HG02623 (cell line): ENCODE results near the gene CHMP4B.

Source experiments
- ATAC-seq: cut with Tn5 transposase; IDR thresholded peaks from one replicate; pipeline ENCODE4 v1.9.1; 2021; ENCODE audit warnings: moderate library complexity; ENCODE audit not compliant: unreplicated experiment

The CHMP4B gene, protein sequence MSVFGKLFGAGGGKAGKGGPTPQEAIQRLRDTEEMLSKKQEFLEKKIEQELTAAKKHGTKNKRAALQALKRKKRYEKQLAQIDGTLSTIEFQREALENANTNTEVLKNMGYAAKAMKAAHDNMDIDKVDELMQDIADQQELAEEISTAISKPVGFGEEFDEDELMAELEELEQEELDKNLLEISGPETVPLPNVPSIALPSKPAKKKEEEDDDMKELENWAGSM

DNA sequence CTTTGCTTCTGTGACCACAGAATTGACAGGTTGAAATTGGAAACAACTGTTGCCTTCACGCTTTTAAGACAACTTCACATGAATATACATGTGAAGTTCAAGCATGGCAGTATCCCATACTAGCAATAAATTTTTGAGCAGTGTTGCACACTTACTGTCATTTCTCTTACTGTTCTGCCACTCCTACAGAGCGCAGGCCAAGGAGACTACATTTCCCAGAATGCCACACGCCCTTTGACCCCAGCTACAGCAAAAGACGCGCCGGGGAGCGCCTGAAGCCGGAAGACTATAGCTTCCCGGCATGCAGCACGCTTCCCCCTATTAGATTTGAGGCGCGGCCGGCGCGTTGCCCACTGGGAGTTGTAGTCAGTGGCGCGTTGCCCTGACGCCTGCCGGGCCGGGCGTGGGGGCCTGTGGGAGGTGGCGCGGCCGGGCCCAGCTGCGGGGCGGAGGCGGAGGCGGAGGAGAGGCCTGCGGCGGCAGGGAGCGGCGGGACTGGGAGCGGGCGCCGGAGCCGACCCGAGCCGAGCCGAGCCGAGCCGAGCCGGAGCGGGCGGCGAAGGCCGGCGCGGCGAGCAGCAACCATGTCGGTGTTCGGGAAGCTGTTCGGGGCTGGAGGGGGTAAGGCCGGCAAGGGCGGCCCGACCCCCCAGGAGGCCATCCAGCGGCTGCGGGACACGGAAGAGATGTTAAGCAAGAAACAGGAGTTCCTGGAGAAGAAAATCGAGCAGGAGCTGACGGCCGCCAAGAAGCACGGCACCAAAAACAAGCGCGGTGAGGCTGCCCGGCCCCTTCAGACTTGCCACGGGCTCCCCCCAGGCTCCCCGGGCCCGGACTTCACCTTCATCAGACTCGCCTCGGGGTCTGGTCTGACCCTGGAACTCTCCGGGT, at the start of gene CHMP4B:
Gene CHMP4B, plus strand, starts transcription at position 464 of the 891 bp plus-strand sequence. Its CDS starts 121 bp downstream, at position 585.
- peak; percentile 96 for ATAC-seq

DNA sequence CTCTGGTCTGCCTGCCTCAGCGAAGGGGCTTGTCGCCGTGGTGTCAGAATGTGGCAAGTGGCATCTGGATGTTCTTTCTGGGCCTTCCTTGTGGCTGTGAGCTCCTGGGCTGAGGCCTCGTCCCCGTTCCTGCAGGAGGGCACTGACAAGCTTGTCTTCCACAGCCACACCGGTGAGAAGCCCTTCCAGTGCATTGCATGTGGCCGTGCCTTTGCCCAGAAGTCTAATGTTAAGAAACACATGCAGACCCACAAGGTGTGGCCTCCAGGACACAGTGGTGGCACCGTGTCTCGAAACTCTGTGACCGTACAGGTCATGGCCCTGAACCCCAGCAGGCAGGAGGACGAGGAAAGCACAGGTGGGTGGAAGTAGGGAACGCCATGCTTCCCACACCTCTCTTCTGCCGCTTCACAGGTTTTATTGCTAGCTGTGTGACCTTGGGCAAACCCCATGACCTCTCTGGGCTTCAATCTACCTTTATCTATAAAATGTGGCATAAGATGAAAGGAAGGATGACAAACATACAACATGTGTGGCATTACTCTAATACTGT, 49.4 kb upstream of the CHMP4B start:
- ATAC-seq = no peak

DNA sequence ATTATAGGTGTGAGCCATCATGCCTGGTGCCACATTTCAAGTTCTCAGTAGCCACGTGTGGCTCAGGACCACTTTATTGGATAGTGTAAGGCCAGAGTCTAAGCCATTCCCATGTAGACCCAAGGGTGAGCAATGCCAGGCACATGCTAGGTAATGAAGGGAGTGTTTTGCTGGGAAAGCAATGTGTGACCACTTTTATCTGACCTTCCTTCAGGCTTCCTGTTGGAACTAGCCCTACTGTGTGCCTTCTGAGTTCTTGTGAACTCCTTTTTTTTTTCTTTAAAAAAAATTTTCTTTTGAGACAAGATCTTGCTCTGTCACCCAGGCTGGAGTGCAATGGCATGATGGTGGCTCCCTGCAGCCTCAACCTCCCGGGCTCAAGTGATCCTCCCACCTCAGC, 46.0 kb upstream of the CHMP4B start:
- ATAC-seq = no peak

DNA sequence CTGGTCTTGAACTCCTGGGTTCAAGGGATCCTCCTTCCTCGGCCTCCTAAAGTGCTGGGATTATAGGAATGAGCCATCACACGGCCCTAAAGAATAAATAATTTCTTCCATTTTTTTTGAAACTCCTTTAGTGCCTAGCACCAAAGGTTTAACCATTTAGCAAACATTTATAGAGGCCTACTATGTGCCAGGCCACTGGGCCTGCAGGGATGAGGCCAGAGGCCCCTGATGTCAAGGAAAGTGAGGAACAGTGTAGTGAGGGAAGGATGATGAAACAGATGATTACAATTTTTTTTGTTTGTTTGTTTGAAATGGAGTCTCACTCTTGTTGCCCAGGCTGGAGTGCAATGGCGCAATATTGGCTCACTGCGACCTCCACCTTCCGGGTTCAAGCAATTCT, 45.6 kb upstream of the CHMP4B start:
- ATAC-seq = no peak

DNA sequence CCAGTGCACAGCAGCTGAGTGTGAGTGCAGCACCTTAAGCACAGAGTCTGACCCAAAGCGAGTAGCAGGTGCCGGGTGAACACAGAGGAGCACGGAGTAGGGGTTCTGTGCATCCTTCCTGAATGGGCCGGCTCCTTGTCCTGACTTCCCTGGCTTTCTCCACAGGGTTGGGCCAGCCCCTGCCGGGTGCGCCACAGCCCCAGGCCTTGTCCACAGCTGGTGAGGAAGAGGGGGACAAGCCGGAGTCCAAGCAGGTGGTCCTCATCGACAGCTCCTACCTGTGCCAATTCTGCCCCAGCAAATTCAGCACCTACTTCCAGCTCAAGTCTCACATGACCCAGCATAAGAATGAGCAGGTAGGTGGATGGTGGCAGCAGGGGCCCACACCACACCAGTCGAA, 44.5 kb upstream of the CHMP4B start:
- no peak for ATAC-seq

DNA sequence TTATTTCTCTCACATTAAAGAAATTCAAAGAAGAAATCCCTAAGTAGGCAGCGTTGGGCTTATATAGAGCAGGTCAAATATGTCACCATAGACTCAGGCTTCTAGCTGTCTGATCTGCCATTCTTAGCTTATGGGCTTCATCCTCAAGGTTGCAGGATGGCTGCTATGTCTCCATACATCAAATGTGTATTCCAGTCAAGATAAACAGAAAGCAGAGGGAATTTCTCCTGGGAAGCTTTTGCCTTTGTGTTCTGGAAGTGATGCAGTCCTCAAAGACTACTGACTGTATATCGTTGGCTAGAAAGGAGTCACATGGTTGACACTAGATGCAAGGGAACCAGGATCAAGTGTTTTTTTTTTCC, 43.4 kb upstream of the CHMP4B start:
- no peak for ATAC-seq

DNA sequence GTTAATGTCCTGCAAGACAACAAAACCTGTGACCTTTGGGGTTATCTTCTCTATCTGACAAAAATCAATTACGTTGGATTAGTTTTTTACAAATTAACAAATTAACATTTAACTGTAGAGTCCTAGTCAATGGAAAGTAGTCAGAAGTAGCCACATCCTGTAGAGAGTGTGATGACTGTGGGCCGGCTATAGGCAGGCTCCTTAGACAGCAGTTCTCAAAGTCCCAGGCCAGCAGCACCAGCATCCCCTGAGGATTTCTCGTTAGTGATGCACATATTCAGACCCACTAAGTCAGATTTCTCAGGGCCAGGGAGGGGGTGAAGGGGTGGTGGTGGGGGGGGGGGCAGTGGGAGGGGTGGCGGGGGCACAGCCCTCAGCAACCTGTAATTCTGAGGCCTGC, 42.1 kb upstream of the CHMP4B start:
- ATAC-seq = no peak

DNA sequence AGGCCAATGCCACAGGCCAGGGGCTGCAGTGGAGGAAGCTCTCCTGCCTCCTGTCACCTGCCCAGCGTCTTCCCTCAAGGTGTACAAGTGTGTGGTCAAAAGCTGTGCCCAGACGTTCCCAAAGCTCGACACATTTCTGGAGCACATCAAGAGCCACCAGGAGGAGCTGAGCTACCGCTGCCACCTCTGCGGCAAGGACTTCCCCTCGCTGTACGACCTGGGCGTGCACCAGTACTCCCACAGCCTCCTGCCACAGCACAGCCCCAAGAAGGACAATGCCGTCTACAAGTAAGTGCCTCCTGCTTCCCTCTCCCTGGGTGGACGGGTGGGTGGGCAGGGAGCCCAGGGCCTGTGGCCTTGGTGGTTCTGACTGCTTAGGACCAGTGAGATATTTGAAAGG, 41.1 kb upstream of the CHMP4B start:
- no peak for ATAC-seq

DNA sequence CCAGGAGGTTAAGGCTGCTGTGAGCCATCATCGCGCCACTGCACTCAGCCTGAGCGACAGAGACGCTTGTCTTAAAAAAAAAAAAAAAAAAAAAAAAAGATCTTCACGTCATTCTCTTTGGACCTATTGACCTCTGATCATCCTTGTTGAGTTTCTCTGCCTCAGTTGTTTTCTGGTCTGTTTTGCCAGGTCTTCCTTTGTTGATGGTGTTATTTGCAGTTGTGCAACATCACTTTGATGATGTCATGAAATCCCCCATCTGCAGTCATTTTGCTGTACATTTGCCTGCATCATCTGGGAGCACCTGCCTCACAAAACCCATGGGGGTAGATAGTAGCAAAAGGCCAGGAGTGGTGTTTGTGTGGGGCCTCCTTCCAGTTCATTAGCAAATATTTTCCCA, 39.2 kb upstream of the CHMP4B start:
- ATAC-seq = no peak

DNA sequence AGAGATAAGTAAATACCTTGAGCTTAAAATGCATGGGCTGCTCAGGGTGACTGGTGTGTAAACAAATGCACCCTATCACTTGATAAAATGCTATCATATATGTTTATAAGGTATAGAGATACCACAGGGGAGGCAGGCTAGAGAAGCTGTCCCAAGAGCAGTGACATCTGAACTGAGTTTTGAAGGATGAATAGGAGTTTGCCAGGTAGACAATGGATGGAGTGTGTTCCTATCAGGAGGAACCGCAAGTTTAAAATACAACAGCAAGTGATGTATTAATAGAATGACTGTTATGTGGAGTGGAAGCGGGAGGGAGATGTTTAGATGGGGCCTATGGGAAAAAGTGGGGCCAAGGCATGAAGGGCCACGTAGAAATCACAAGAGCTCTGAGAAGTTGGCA, 38.7 kb upstream of the CHMP4B start:
- ATAC-seq = no peak

DNA sequence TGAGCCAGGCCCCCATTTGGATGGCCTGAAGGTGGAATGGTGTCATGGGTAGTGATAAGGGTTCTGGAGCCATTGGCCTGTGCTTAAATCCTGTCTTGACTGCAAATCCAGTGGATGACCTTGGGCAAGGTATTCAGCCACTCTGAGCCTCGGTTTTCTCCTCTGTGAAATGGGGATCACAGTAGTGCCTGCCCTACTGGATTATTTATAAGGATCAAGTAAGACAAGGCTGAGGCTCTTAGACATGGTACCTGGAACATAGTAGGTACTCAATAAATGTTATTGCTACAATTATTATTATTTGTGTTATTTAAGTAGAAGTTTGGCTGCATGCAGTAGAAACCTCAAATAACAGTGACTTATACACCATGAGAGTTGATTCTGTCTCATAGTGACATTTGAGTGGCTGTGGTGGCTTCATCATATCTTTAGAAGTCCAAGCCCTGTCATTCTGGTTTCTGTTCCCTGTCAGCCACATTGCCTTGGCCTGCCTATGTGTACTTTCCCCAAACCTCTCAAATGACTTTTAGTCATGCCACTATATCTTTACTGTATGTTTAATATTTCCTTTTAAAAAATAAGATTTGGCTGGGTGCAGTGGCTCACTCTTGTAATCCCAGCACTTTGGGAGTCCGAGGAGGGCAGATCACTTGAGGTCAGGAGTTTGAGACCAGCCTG, 37.6 kb upstream of the CHMP4B start:
- peak; percentile 53 for ATAC-seq

DNA sequence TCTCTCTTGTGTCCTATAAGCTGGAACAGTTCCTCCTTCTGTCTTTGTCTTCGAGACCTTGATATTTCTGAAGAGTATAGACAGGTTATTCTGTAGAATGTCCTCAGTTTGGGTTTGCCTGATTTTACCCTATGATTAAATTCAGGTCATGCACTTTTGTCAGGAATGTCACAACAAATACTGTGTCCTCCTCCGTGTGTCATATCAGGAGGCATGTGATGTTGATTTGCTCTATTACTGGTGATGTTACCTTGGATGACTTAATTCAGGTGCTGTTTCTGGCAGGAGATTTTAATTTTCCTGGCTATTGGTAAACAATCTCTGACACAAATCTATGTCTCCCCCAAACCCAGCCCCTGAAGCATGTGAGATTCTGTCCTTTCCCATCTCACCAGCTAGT, 33.3 kb upstream of the CHMP4B start:
- no peak for ATAC-seq

DNA sequence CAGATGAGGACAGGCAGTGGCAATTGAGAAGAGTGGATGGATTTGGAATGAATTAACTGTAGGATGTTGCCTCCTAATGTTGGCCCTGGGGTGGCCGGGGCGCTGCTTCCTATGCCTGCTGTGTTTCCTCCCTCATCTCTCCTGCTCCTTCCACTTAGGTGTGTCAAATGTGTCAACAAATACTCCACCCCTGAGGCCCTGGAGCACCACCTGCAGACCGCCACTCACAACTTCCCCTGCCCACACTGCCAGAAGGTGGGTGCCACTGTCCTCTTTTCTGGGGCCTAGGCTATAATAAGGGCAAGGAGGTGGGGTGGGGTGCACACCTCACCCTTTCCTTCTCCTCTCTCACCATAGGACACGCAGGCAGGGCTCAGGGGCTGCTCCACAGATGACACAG, 30.0 kb upstream of the CHMP4B start:
- ATAC-seq = no peak

DNA sequence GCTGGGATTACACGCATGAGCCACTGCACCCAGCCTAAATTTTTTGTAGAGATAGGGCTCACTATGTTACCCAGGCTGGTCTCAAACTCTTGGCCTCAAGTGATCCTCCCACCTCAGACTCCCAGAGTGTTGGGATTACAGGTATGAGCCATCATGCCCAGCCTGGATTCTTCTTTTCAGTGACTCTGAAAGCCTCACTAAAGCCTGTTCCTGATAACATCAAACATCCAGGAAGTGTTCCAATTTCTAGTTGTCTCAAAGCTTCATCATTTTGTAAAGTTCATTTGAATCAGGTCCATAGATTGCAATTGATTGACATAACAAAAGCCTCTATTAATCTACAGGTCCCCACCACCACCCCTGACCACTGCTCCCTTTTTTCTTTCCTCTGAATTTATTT, 29.2 kb upstream of the CHMP4B start:
- no peak for ATAC-seq

DNA sequence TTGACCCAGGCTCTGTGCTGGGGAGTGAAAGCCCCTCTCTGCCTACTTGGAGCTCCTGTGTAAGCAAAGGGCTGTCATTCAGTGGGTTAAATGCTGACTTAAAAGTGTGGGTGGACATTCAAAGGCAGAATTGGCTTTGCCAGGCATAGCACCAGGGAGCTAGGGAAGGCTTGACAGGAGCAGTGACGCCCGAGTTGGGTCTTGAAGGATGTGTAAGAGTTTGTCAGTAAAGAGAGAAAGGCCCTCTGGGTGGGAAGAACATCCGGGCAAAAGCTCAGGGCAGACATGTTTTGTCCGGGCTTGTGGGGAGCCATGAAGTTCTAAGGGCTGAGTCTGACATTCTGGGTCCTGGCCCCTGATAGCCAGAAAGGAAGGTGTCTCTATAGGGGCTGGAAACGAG, 27.9 kb upstream of the CHMP4B start:
- ATAC-seq = no peak

DNA sequence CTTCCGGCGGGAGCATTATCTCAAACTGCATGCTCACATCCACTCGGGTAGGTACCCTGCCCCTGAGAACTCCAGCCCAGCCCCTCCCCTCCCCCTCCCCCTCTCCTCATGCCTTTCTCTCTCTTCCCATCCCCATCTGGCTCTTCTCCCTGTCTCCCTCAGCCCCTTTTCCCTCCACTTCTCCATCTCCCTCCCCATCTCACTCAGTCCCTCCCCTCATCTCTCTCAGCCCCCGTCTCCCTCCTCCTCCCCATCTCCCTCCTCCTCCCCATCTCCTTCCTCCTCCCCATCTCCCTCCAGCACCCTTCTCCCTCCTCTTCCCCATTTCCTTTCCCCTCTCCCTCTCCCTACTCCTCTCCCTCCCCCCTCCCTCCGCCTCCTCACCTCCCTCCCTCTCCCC, 27.3 kb upstream of the CHMP4B start:
- no peak for ATAC-seq

DNA sequence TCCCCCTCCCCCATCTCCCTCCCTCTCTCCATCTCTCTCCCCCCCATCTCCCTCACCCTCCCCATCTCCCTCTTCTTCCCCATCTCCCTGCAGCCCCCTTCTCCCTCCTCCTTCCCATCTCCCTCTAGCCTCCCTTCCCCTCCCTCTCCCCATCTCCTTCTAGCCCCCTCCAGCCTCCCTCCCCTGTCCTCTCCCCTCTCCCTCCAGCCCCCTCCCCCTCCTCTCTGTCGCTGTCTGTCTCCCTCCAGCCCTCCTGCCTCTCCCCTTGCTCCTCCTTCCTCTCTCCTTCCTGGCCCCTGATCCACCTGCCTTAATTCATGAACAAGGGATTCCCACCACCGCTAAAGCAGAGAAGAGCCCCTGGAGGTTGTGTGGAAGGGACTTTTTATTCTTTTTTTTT, 26.9 kb upstream of the CHMP4B start:
- ATAC-seq = no peak

DNA sequence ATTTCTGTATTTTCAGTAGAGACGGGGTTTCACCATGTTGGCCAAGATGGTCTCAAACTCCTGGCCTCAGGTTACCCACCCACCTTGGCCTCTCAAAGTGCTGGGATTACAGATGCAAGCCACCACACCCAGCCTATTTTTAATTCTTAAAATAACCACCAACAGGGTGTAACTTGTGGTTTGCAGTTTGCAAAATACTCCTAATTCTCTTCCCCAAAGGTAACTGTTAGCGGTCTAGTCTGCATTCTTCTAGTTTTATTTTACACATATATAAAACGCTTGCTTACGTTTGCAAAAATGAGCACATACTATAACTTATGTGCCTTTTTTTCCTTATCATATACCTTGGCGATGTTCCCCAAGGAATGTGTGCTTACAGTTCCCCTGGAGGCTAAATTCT, 25.6 kb upstream of the CHMP4B start:
- no peak for ATAC-seq

DNA sequence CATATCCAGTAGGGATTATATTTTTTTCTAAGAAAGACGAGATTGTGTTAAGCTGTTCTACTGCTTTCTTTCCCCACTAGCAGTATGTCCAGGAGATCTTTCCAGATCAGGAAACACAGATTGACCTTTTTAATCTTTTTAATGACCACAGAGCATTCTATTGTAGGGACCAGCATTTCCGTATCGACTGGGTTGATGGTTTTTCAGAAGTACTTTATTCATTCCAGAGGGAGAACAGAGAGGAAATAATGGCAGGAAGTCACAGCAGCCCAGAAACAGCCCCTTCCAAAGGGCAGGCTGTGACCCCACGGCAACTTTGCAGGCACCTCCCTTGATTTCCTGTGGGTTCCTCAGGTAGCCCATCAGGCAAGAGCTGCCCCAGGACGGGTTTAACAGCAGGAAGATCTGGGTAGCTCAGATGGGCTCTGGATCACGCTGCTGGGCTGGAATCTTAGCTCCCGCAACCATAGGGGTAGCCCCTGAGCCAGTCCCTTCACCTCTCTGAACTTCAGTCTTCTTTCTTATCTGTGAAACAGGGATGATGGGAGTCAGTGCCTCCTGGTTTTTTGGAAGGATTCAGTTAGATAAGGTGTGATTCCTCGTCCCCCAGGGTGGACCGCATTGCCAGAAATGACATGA, 23.8 kb upstream of the CHMP4B start:
- no peak for ATAC-seq

DNA sequence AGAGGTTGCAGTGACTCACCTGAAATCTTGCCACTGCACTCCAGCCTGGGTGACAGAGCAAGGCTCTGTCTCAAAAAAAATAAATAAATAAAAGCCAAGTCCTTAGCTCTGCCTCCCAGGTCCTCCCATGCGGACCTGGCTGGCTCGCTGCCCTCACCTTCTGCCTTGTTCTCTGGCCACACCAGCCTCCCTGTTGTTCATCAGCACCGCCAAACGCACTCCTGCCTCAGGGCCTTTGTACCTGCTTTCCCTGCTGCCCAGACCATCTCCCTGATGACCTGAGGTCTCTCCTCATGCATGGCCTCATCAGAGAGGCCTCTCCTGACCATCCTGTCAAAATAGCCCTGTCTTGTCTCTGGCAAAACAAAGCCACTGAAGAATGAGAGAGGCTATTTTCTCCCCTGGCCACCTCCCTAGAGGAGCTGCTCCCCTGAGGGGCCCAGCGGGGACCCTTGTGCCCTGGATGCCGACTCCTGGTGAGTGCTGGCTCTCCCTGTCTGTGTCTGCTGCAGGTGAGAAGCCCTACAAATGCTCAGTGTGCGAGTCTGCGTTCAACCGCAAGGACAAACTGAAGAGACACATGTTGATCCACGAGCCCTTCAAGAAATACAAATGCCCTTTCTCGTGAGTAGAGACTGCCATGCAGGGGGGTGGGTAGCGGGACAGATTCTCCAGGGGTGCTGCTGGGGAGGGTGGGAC, 22.6 kb upstream of the CHMP4B start:
- ATAC-seq = no peak
